DOHH2 (cell line): ENCODE results near the gene PNPLA2.

Experiments used
- H3F3A ChIP-seq: fragments of 200-600 bp; sonication (generic), shearing (Covaris generic); 2 replicates; pipeline ENCODE4 v1.6.0; 2016; ENCODE audit warnings: antibody characterized with exemption, mild to moderate bottlenecking; ENCODE audit not compliant: control insufficient read depth, insufficient read depth
- H3K27ac ChIP-seq: fragments of 200-600 bp; sonication (generic); 2 replicates; pipeline ENCODE4 v1.5.1; 2014; ENCODE audit warnings: low read depth, mild to moderate bottlenecking, low read length, moderate library complexity
- H3K27me3 ChIP-seq: fragments of 200-600 bp; sonication (generic); 2 replicates; pipeline ENCODE4 v1.6.1; 2014; ENCODE audit warnings: mild to moderate bottlenecking, low read length, mixed read lengths; ENCODE audit not compliant: control insufficient read depth
- H3K36me3 ChIP-seq: fragments of 200-600 bp; sonication (generic); 2 replicates; pipeline ENCODE4 v1.6.1; 2014; ENCODE audit warnings: mild to moderate bottlenecking, low read length, moderate library complexity, mixed read lengths; ENCODE audit not compliant: control insufficient read depth
- H3K4me1 ChIP-seq: fragments of 200-600 bp; sonication (generic); 2 replicates; pipeline ENCODE4 v1.6.1; 2014; ENCODE audit warnings: mild to moderate bottlenecking, low read length, mixed read lengths; ENCODE audit not compliant: control insufficient read depth
- H3K4me2 ChIP-seq: fragments of 200-600 bp; sonication (generic); 2 replicates; pipeline ENCODE4 v1.6.0; 2014; ENCODE audit warnings: mild to moderate bottlenecking, low read length, moderate library complexity
- H3K4me3 ChIP-seq: fragments of 200-600 bp; sonication (generic); 2 replicates; pipeline ENCODE4 v1.5.1; 2014; ENCODE audit warnings: mild to moderate bottlenecking, low read length, mixed read lengths
- H3K79me2 ChIP-seq: fragments of 200-600 bp; sonication (generic); 2 replicates; pipeline ENCODE4 v1.6.1; 2014; ENCODE audit warnings: mild to moderate bottlenecking, low read length, mixed read lengths; ENCODE audit not compliant: control insufficient read depth
- H3K9me2 ChIP-seq: fragments of 200-600 bp; sonication (generic); replicated peaks from 2 replicates; pipeline ENCODE4 v1.6.1; 2014; ENCODE audit warnings: mild to moderate bottlenecking, low read length, mixed read lengths; ENCODE audit not compliant: control insufficient read depth
- H3K9me3 ChIP-seq: fragments of 200-600 bp; sonication (generic); 2 replicates; pipeline ENCODE4 v1.6.1; 2014; ENCODE audit warnings: antibody characterized with exemption, low read length, mixed read lengths; ENCODE audit not compliant: control insufficient read depth, insufficient read depth
- H4K20me1 ChIP-seq: fragments of 200-600 bp; sonication (generic); 2 replicates; pipeline ENCODE4 v1.6.0; 2014; ENCODE audit warnings: low read depth, mild to moderate bottlenecking, antibody characterized with exemption, low read length, moderate library complexity; ENCODE audit not compliant: control insufficient read depth, insufficient read depth
- CTCF ChIP-seq: fragments of 200-600 bp; sonication (generic); IDR thresholded peaks from one replicate; pipeline ENCODE4 v1.5.1; 2014; ENCODE audit warnings: antibody characterized with exemption, mild to moderate bottlenecking, low read depth, low read length; ENCODE audit not compliant: poor library complexity, severe bottlenecking
- EZH2phosphoT487 ChIP-seq: fragments of 200-600 bp; sonication (generic); IDR thresholded peaks from 2 replicates; pipeline ENCODE4 v1.6.1; 2017; ENCODE audit warnings: borderline replicate concordance, mild to moderate bottlenecking, antibody characterized with exemption, low read length, moderate library complexity, mixed read lengths

The PNPLA2 gene

GRCh38 chr11:863023-863909, 44.6 kb downstream of the PNPLA2 start:
- Histone ChIP-seq H3K4me1 (no peaks in the 10 kb centered on the region), H3K79me2 (no peaks in the 10 kb centered on the region), H4K20me1 (no peaks in the 10 kb centered on the region), H3K36me3 (no peaks in the 10 kb centered on the region), H3K27me3 (no peaks in the 10 kb centered on the region), H3K4me3 (no peak overlapping the region), H3K27ac (no peak overlapping the region), H3K4me2 (no peak overlapping the region), H3K9me2 (no peaks in the 10 kb centered on the region), H3K9me3 (no peaks in the 10 kb centered on the region), H3F3A (no peaks in the 10 kb centered on the region)
- TF ChIP-seq CTCF (no peak), EZH2phosphoT487 (no peak)

DNA sequence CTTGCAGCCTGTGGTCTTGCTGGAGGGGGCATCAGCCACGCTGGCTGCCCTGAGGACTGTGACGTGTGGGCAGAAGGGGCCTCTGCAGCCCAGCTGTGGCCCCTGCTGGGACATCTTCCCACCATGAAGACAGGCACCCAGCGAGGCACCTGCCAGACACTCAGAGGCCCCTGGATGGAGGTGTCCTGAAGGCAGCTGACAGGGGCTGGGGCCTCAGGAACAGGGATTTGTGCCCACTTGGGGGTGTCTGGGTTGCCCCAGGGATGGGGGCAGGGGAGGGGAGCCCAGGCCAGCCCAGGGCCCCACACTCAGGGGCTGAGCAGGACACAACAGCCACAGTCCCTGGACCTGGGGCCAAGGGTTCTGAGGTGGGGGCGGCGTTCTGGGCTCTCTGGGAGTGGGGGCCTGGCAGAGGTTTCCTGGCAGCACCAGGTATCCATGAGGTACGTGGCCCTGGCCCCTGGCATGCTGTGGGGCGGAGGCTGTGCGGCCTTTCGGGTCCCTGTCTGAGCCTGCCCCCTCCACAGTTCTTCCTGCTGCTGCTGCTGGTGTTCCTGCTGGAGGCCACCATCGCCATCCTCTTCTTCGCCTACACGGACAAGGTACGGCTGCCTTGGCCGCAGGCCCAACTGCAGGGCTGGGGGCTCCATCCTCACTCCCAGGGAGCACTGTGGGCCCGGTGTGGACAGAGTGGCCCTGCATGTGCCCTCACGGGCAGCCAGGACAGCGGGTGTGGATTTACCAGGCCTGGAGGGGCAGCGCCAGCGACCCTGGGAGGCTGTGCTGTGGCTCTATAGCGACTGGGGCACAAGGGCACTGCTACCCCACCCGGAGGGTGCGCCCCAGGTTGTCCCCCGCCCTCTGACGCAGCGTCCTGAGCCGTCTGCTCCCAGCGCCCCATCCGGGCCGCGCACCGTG, 45.5 kb downstream of the PNPLA2 start:
- no peaks in the 10 kb centered on the region for H3K9me2 ChIP-seq
- no peaks in the 10 kb centered on the region for H3K4me1 ChIP-seq
- H3K27me3 ChIP-seq, result no peaks in the 10 kb centered on the region
- H4K20me1 ChIP-seq, result no peaks in the 10 kb centered on the region
- H3K9me3 ChIP-seq, result no peaks in the 10 kb centered on the region
- no peak overlapping the region for H3K27ac ChIP-seq
- TF ChIP-seq EZH2phosphoT487 (no peak), CTCF (no peak)
- no peak overlapping the region for H3K4me3 ChIP-seq
- no peaks in the 10 kb centered on the region for H3K79me2 ChIP-seq
- no peaks in the 10 kb centered on the region for H3K36me3 ChIP-seq
- H3K4me2 ChIP-seq, result no peak overlapping the region
- H3F3A ChIP-seq, result no peaks in the 10 kb centered on the region

- H3K4me1 ChIP-seq, result no peaks in the 10 kb centered on the region
- H3K27me3 ChIP-seq, result no peaks in the 10 kb centered on the region
- no peak overlapping the region for H3K4me3 ChIP-seq
- H3K9me2 ChIP-seq, result no peaks in the 10 kb centered on the region
- H3K79me2 ChIP-seq, result no peaks in the 10 kb centered on the region
- H3F3A ChIP-seq, result no peaks in the 10 kb centered on the region
- H4K20me1 ChIP-seq, result no peaks in the 10 kb centered on the region
- H3K4me2 ChIP-seq, result no peak overlapping the region
- H3K9me3 ChIP-seq, result no peaks in the 10 kb centered on the region
- H3K27ac ChIP-seq, result no peak overlapping the region
- no peaks in the 10 kb centered on the region for H3K36me3 ChIP-seq
- TF ChIP-seq CTCF (no peak), EZH2phosphoT487 (no peak)
Measured at GRCh38 chr11:864898-865297, 46.2 kb downstream of the PNPLA2 start.
